GM12891 (cell line): ENCODE measurements around the gene BCAS1.

Experiments
- PAX5 ChIP-seq: IDR thresholded peaks from 2 replicates; pipeline ENCODE4 v1.6.1; 2011; ENCODE audit warnings: low read length, moderate library complexity, mild to moderate bottlenecking; ENCODE audit not compliant: insufficient read depth, severe bottlenecking
- POLR2A ChIP-seq: IDR thresholded peaks from 2 replicates; pipeline ENCODE4 v1.6.1; 2011; ENCODE audit warnings: low read depth, low read length, control low read depth
- POLR2AphosphoS5 ChIP-seq: IDR thresholded peaks from 2 replicates; pipeline ENCODE4 v1.6.1; 2011; ENCODE audit warnings: low read depth, low read length, control low read depth
- POU2F2 ChIP-seq: IDR thresholded peaks from 2 replicates; pipeline ENCODE4 v1.6.1; 2011; ENCODE audit warnings: low read depth, mild to moderate bottlenecking, control low read depth, low read length, moderate library complexity
- SPI1 ChIP-seq: IDR thresholded peaks from 2 replicates; pipeline ENCODE4 v1.6.1; 2011; ENCODE audit warnings: low read depth, low read length, control low read depth
- TAF1 ChIP-seq: IDR thresholded peaks from 2 replicates; pipeline ENCODE4 v1.6.1; 2011; ENCODE audit warnings: low read depth, low read length, control low read depth

- TF ChIP-seq POLR2AphosphoS5: no peak
- TF ChIP-seq PAX5: no peak
- TF ChIP-seq POLR2A: no peak
- no peak for TF ChIP-seq SPI1
- no peak for TF ChIP-seq TAF1
- no peak for TF ChIP-seq POU2F2
Observed at GRCh38 chr20:54105653-54106052, 35.3 kb upstream of the BCAS1 start.
